Motor neuron (in vitro differentiated cells): Measurements from ENCODE around the gene NEU1. TPM values are rescaled to one million over a fixed set of nuclear protein-coding genes. Genes with fewer than 3 reads are reported as not detected.
A peak's percentile ranks its signal among the peaks of the same experiment; 100 is the strongest.
"Not testable (repeated sequence)": the region's sequence is repeated elsewhere in the genome, so short reads cannot be mapped to it uniquely, and the experiment has no call there.

Source experiments
- ATAC-seq, 8 experiments: fragments of 200-7000 bp; cut with Tn5 transposase; replicated peaks in 6 of 8; 2 replicates each; pipeline ENCODE4 v1.8.0; 2021; ENCODE audit warnings: mild to moderate bottlenecking in 8 of 8, moderate library complexity in 8 of 8
- H3K27ac ChIP-seq, 2 donors: fragments of 250-450 bp; sonication (Bioruptor Pico); 2 replicates each; pipeline ENCODE4 v1.9.0; 2021; ENCODE audit warnings: antibody characterized with exemption in 2 of 2, mild to moderate bottlenecking in 2 of 2, moderate library complexity in 1 of 2
- H3K4me1 ChIP-seq, 2 donors: fragments of 250-450 bp; sonication (Bioruptor Pico); replicated peaks in 1 of 2; 2 replicates each; pipeline ENCODE4 v1.6.1; 2021; ENCODE audit warnings: antibody characterized with exemption in 2 of 2, mild to moderate bottlenecking in 2 of 2, moderate library complexity in 1 of 2
- H3K4me3 ChIP-seq, 5 donors: fragments of 250-450 bp; sonication (Bioruptor Pico); 2 replicates each; pipeline ENCODE4 v1.9.0; 2021; ENCODE audit warnings: antibody characterized with exemption in 5 of 5, mild to moderate bottlenecking in 5 of 5, moderate library complexity in 4 of 5
- WGBS, 10 experiments: fragments of 450-650 bp; shearing (Covaris generic); methylation state at CpG; one replicate each; pipeline ENCODE4 v1.0.0; 2022; 5-methylcytosine and 5-hydroxymethylcytosine counted together
- in situ Hi-C, 9 experiments: fragments of 400-800 bp; cut with MboI; loops; one replicate each; pipeline ENCODE4 v1.15.0; 2021; ENCODE audit warnings: low sequenced_read_pairs in 9 of 9, low pct_unique_long_range_greater_than_20kb in 2 of 9; ENCODE audit not compliant: unreplicated experiment in 9 of 9
- total RNA-seq, 8 experiments: library from RNA; unstranded; fragments of 300-600 nt; gene quantifications; 2 replicates each; pipeline versions ENCODE4 v1.2.3 to v1.2.4, GENCODE V29; 2022

NEU1 gene
- 100 to 1,000 TPM in 1 of 8 experiments, 10 to 100 TPM in 7; 22.8 to 106 (median 36.2) TPM for total RNA-seq

- H3K27ac ChIP-seq: peak within 1 kb of the TSS; percentile 68 to 72
- ATAC-seq: peak; percentile 89 to 95 (median 93)
- in situ Hi-C loops: no loop called here
- peak within 1 kb of the TSS; percentile 57 to 88 (median 82) for H3K4me3 ChIP-seq
- peaks cover 4 to 11% of the 10 kb centered on the region in 2 donors for H3K4me1 ChIP-seq
- 0 to 5% (median 1%) methylated on average over 3 to 20 of the region's 64 CpGs; no CpG with 5 or more reads in 5 of the 10 experiments for WGBS, 10 experiments
Measured at GRCh38 chr6:31862344-31863235, at the start of gene NEU1. Gene NEU1, minus strand, starts transcription at chr6:31862821. Its CDS starts 45 bp downstream, at chr6:31862776.

DNA sequence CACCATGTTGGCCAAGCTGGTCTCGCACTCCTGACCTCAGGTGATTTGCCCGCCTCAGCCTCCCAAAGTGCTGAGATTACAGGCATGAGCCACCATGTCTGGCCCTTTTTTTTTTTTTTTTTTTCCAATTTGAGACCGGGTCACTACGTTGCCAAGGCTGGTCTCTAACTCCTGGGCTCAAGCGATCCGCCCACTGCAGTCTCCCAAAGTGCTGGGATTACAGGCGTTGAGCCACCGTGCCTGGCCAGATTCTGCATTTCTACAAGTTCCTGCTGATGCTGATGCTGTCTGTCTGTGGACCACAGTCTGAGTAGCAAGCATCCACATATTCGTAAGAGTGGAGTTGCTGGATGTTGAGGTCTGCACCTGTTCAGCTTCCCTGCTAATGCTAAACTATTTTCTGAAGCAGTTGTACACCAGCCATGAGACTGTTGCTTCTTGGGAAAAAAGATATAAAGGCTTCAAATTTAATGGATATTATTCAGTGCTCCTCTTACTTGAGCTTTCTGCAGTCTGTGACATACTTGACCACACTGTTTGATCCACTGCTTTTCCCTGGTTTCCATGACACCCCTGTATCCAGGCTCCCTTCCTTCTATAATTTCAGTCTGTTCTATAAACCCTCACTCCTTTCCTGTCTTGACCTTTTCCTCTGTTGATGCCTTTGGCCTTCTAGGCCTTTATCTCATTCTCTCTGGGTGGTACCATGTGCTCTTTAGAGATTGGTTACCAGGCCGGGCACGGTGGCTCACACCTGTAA is 49.4 kb upstream of the NEU1 start:
- in situ Hi-C loops: no loop called here
- Histone ChIP-seq H3K4me3 (no peak overlapping the region), H3K27ac (no peak overlapping the region), H3K4me1 (no peaks in the 10 kb centered on the region)
- WGBS, 10 experiments: 58 to 100% (median 73%) methylated on average over 1 to 9 of the region's 11 CpGs; no CpG with 5 or more reads in 2 of the 10 experiments
- peak in 1 of 8 experiments; percentile 50 for ATAC-seq

- H3K4me1 ChIP-seq, H3K27ac ChIP-seq, in situ Hi-C loops, ATAC-seq, H3K4me3 ChIP-seq: not testable (repeated sequence)
- WGBS, 10 experiments: 60 to 92% (median 74%) methylated on average over 4 to 7 of the region's 7 CpGs; no CpG with 5 or more reads in 4 of the 10 experiments
Measured at GRCh38 chr6:31909298-31909697, 46.7 kb upstream of the NEU1 start.

DNA sequence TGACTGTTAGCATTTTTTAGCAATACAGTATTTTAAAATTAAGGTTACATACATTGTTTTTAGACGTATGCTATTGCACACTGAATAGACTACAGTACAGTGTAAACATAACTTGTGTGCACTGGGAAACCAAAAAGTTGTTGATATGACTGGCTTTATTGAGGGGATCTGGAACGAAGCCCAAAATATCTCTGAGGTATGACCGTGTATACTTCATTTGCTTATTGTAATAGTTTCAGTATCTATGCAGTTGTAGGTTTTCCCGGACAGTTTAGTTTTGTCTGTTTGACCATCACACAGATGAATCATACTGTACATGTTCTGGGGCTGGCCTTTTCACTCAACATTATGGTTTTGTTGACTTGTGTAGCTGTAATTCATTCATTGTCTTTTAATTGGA is 46.2 kb upstream of the NEU1 start:
- 44 to 100% (median 80%) methylated on average over 1 to 4 of the region's 4 CpGs for WGBS, 10 experiments
- no peak overlapping the region for H3K4me3 ChIP-seq
- in situ Hi-C loops: no loop called here
- peak in 1 of 8 experiments; percentile 8 for ATAC-seq
- no peak overlapping the region for H3K27ac ChIP-seq
- no peaks in the 10 kb centered on the region for H3K4me1 ChIP-seq

DNA sequence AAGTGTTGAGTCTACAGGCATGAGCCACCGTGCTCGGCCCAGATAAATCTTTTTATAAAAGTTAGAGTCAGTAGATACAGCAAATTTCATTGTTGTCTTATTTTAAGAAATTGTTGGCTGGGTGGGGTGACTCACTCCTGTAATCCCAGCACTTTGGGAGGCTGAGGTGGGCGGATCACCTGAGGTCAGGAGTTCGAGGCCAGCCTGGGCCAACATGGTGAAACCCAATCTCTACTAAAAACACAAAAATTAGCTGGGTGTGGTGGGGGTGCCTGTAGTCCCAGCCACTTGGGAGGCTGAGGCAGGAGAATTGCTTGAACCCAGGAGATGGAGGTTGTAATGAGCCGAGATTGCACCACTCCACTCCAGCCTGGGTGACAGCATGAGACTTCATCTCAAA is 45.6 kb upstream of the NEU1 start:
- H3K4me1 ChIP-seq, H3K4me3 ChIP-seq, in situ Hi-C loops, H3K27ac ChIP-seq, ATAC-seq: not testable (repeated sequence)
- 80 to 100% (median 91%) methylated on average over 1 to 5 of the region's 5 CpGs; no CpG with 5 or more reads in 3 of the 10 experiments for WGBS, 10 experiments

DNA sequence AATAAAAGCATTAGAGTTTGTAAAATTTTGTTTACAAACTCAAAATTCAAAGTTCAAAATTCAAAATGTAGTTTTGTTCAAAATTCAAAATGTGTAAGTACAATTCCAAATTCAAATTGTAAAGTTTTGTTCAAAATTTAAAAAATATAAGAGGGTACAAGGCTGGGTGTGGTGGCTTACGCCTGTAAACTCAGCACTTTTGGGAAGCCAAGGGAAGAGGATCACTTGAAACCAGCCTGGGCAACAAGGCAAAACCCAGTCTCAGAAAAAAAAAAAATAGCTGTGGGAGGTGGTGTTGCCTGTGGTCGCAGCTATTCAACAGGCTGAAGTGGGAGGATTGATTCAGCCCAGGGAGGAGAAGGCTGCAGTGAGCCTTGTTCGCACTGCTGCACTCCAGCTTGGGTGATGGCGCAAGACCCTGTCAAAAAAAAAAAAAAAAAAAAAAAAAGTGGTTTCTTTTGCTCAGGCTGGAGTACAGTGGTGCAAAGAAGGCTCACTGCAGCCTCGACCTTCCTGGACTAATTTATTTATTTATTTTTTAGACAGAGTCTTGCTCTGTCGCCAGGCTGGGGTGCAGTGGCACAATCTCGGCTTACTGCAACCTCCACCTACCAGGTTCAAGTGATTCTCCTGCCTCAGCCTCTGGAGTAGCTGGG is 44.7 kb upstream of the NEU1 start:
- H3K4me1 ChIP-seq: peaks cover 4 to 5% of the 10 kb centered on the region in 2 donors
- ATAC-seq: peak; percentile 7 to 69 (median 52)
- in situ Hi-C loops: no loop called here
- H3K4me3 ChIP-seq: no peak overlapping the region
- H3K27ac ChIP-seq: no peak overlapping the region
- WGBS, 10 experiments: 21 to 86% (median 60%) methylated on average over 1 to 6 of the region's 7 CpGs; no CpG with 5 or more reads in 1 of the 10 experiments

- in situ Hi-C loops, H3K27ac ChIP-seq: not testable (repeated sequence)
Measured at GRCh38 chr6:31906727-31907126, 44.1 kb upstream of the NEU1 start.

GRCh38 chr6:31906122-31906521 is 43.5 kb upstream of the NEU1 start:
- no peak for ATAC-seq
- no peak overlapping the region for H3K27ac ChIP-seq
- H3K4me1 ChIP-seq: peaks cover 6 to 7% of the 10 kb centered on the region in 2 donors
- in situ Hi-C loops: no loop called here
- H3K4me3 ChIP-seq: no peak overlapping the region
- 0 to 67% (median 33%) methylated on average over 1 to 4 of the region's 4 CpGs; no CpG with 5 or more reads in 1 of the 10 experiments for WGBS, 10 experiments

More at GRCh38 chr6:31906727-31907126, 44.1 kb upstream of the NEU1 start:
- peak in 1 of 8 experiments; percentile 2 for ATAC-seq
- 33 to 100% (median 74%) methylated on average over 2 to 7 of the region's 8 CpGs; no CpG with 5 or more reads in 1 of the 10 experiments for WGBS, 10 experiments
- not testable (repeated sequence) for H3K4me1 ChIP-seq, H3K4me3 ChIP-seq

GRCh38 chr6:31905041-31905440 is 42.4 kb upstream of the NEU1 start:
- no peak overlapping the region for H3K27ac ChIP-seq
- no peak for ATAC-seq
- H3K4me1 ChIP-seq: peaks cover 12 to 15% of the 10 kb centered on the region in 2 donors
- WGBS, 10 experiments: 80 to 100% (median 100%) methylated on average over 1 of the region's 1 CpG; no CpG with 5 or more reads in 6 of the 10 experiments
- in situ Hi-C loops: no loop called here
- no peak overlapping the region for H3K4me3 ChIP-seq

DNA sequence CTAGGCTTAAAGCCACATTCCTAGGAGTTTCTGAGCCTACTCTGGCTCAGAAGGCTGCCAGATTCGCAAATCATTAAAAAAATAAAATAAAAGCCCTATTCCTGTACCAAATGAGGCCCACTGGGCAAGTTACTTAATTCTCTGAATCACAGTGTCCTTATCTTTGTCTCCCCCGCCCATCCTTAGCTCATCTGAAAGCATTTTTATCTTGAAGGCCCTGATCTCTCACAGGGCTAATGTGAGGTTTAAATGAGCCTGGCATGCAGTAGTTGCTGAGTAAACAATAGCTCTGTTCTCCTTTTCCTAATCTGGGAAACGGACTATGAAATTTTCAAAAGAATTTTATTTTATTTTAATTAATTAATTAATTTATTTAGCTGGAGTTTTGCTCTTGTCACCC is 41.3 kb upstream of the NEU1 start:
- Histone ChIP-seq H3K4me1 (peaks cover 12 to 15% of the 10 kb centered on the region in 2 donors), H3K4me3 (no peak overlapping the region), H3K27ac (no peak overlapping the region)
- in situ Hi-C loops: no loop called here
- no peak for ATAC-seq
- 40 to 100% (median 89%) methylated on average over 1 to 3 of the region's 3 CpGs; no CpG with 5 or more reads in 1 of the 10 experiments for WGBS, 10 experiments

GRCh38 chr6:31901953-31902643 is 39.5 kb upstream of the NEU1 start, which contains the start of gene ZBTB12:
Gene ZBTB12, minus strand, starts transcription at chr6:31902086. Its CDS starts 781 bp downstream, at chr6:31901305.
- Histone ChIP-seq H3K4me3 (peak within 1 kb of the TSS; percentile 52 to 63 (median 60)), H3K4me1 (peaks cover 16 to 20% of the 10 kb centered on the region in 2 donors), H3K27ac (peak within 1 kb of the TSS; percentile 91 to 92)
- in situ Hi-C loops: no loop called here
- ATAC-seq: peak; percentile 57 to 84 (median 78)
- WGBS, 10 experiments: 0 to 7% (median 2%) methylated on average over 1 to 9 of the region's 77 CpGs; no CpG with 5 or more reads in 7 of the 10 experiments

DNA sequence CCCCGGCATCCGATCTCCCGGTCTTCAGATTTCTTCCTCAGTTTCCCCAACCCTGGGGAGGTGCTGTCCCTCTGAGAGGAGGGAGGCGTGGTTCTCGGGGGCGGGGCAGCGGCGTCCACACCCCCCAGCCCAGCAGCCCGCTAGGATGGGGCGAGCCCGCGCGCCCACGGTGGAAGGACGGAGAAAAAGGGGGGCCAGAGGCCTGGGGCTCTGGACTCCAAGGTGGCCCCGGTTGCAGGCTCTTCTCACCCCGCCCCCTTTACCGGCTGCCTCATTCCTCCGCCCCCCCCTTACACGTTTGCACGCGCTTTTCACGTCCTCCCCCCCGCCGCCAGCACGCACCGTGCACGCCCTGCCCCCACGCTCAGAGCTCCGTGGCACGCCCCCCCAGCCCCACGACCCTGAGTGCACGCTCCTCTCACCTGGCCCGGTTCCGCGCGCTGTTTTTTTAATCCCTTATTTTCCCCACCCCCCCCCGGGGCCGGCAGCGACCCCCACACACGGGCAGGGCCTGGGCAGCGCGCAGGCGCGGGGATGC is 38.9 kb upstream of the NEU1 start:
- WGBS, 10 experiments: no CpG with 5 or more reads among the region's 45 CpGs
- H3K27ac ChIP-seq: peak overlapping the region; percentile 91 to 92
- peak overlapping the region; percentile 52 to 63 (median 60) for H3K4me3 ChIP-seq
- peak in 7 of 8 experiments; percentile 2 to 29 (median 11) for ATAC-seq
- H3K4me1 ChIP-seq: peaks cover 18 to 21% of the 10 kb centered on the region in 2 donors
- in situ Hi-C loops: no loop called here
